A549 (cell line): Measurements from ENCODE around the gene CLSTN2. TPM values are rescaled to one million over a fixed set of nuclear protein-coding genes. Genes with fewer than 3 reads are reported as not detected.

Experiments used
- ATAC-seq, 2 experiments: fragments of 200-7000 bp in 1 of 2; fragments of >200 bp in 1 of 2; cut with Nextera tagmentation in 1 of 2; cut with Tn5 transposase in 1 of 2; 3 replicates each; pipeline versions ENCODE4 v1.8.0 to v1.9.1; 2018 to 2020; ENCODE audit warnings: mild to moderate bottlenecking in 1 of 2, moderate library complexity in 1 of 2
- CTCF ChIA-PET: fragments of 300-600 bp; sonication (Branson Sonifier 250); formaldehyde crosslinking; extraction: SDS; loops from one replicate; lab custom pipeline; 2021; ENCODE audit warnings: antibody characterized with exemption, inconsistent platforms; lab: Yijun Ruan, JAX
- POLR2A ChIA-PET: fragments of 350-600 bp; formaldehyde crosslinking; extraction: SDS; loops from one replicate; lab custom pipeline; 2021; ENCODE audit warnings: antibody characterized with exemption, inconsistent platforms; lab: Yijun Ruan, JAX
- DNase-seq, 2 experiments: peaks; one replicate each; pipeline versions ENCODE4 v3.0.0 to v3.0.0-alpha.2; 2011 to 2016; ENCODE audit warnings: low read depth in 1 of 2, low spot score in 1 of 2
- FAIRE-seq: peaks from 2 replicates; lab custom pipeline; 2011; peaks lifted over from hg19 to GRCh38; lab: Jason Lieb, UNC
- H3K27ac ChIP-seq, 2 experiments: fragments of >200 bp; sonication (Bioruptor Twin); formaldehyde crosslinking; 3 replicates each; pipeline ENCODE4 v1.5.1; 2016 to 2017
- H3K4me1 ChIP-seq: fragments of >200 bp; sonication (Bioruptor Twin); formaldehyde crosslinking; 3 replicates; pipeline ENCODE4 v1.6.1; 2016
- H3K4me2 ChIP-seq: fragments of >200 bp; sonication (Bioruptor Twin); formaldehyde crosslinking; 3 replicates; pipeline ENCODE4 v1.6.1; 2016
- H3K4me3 ChIP-seq: fragments of >200 bp; sonication (Bioruptor Twin); formaldehyde crosslinking; 3 replicates; pipeline ENCODE4 v1.5.1; 2016
- H3K9me3 ChIP-seq: fragments of >200 bp; sonication (Bioruptor Twin); formaldehyde crosslinking; 3 replicates; pipeline ENCODE4 v1.6.1; 2016
- BHLHE40 ChIP-seq: IDR thresholded peaks from 2 replicates; pipeline ENCODE4 v1.6.1; 2012; ENCODE audit warnings: low read depth, low read length, inconsistent platforms
- CBX8 ChIP-seq: fragments of 200-600 bp; sonication (generic); IDR thresholded peaks from 2 replicates; pipeline ENCODE4 v1.6.1; 2016
- CEBPB ChIP-seq, 2 experiments: fragments of >200 bp in 1 of 2; sonication (Bioruptor Twin) in 1 of 2; formaldehyde crosslinking in 1 of 2; IDR thresholded peaks; 2 replicates each; pipeline ENCODE4 v1.6.1; 2012 to 2016
- E2F6 ChIP-seq: IDR thresholded peaks from 2 replicates; pipeline ENCODE4 v1.6.1; 2012; ENCODE audit warnings: low read depth, borderline replicate concordance
- EHF ChIP-seq: fragments of 250-450 bp; sonication (Bioruptor Pico); IDR thresholded peaks from 2 replicates; pipeline ENCODE4 v1.5.0; 2020; ENCODE audit warnings: mild to moderate bottlenecking
- EHMT2 ChIP-seq: fragments of 200-600 bp; sonication (generic); IDR thresholded peaks from 2 replicates; pipeline ENCODE4 v1.6.1; 2016; ENCODE audit warnings: antibody characterized with exemption, low read depth, mild to moderate bottlenecking, moderate library complexity
- ESRRA ChIP-seq: fragments of 150-350 bp; IDR thresholded peaks from 2 replicates; pipeline ENCODE4 v1.6.1; 2014; ENCODE audit warnings: mild to moderate bottlenecking, low read length, borderline replicate concordance
- GATA3 ChIP-seq: IDR thresholded peaks from 2 replicates; pipeline ENCODE4 v1.6.1; 2012; ENCODE audit warnings: borderline replicate concordance
- HDAC2 ChIP-seq: fragments of 200-600 bp; sonication (generic); IDR thresholded peaks from 2 replicates; pipeline ENCODE4 v1.6.1; 2016
- HOXB5 ChIP-seq: fragments of 250-450 bp; sonication (Bioruptor Pico); IDR thresholded peaks from 2 replicates; pipeline ENCODE4 v1.5.0; 2020; ENCODE audit warnings: mild to moderate bottlenecking, moderate library complexity
- JUN ChIP-seq, 2 experiments: fragments of >200 bp; sonication (Bioruptor Twin); formaldehyde crosslinking; IDR thresholded peaks; 2 replicates in 1 of 2; 3 replicates in 1 of 2; pipeline ENCODE4 v1.6.1; 2016 to 2017
- JUNB ChIP-seq: fragments of >200 bp; sonication (Bioruptor Twin); formaldehyde crosslinking; IDR thresholded peaks from 2 replicates; pipeline ENCODE4 v1.6.1; 2016
- KDM1A ChIP-seq: fragments of 200-600 bp; sonication (generic); IDR thresholded peaks from 2 replicates; pipeline ENCODE4 v1.6.1; 2016; ENCODE audit warnings: low read depth, mild to moderate bottlenecking
- MAZ ChIP-seq: fragments of 150-350 bp; IDR thresholded peaks from 2 replicates; pipeline ENCODE4 v1.6.1; 2014; ENCODE audit warnings: antibody characterized with exemption, low read depth, low read length, borderline replicate concordance
- MYC ChIP-seq: IDR thresholded peaks from 2 replicates; pipeline ENCODE4 v1.6.1; 2012; ENCODE audit warnings: mild to moderate bottlenecking, inconsistent platforms, low read length, improper control_type of control experiment, borderline replicate concordance
- POLR2A ChIP-seq: IDR thresholded peaks from 2 replicates; pipeline ENCODE4 v1.6.1; 2012; ENCODE audit warnings: mild to moderate bottlenecking, low read length
- RARB ChIP-seq: fragments of 250-450 bp; sonication (Bioruptor Pico); IDR thresholded peaks from 2 replicates; pipeline ENCODE4 v1.8.0; 2021; ENCODE audit warnings: mild to moderate bottlenecking, moderate library complexity
- RFX5 ChIP-seq: fragments of 450-650 bp; IDR thresholded peaks from 2 replicates; pipeline ENCODE4 v1.7.1; 2014; ENCODE audit warnings: antibody characterized with exemption, mild to moderate bottlenecking, moderate library complexity
- RNF2 ChIP-seq: fragments of 200-600 bp; sonication (generic); IDR thresholded peaks from 2 replicates; pipeline ENCODE4 v1.6.1; 2016; ENCODE audit warnings: low read depth, mild to moderate bottlenecking, antibody characterized with exemption, moderate library complexity, borderline replicate concordance
- SMC3 ChIP-seq: fragments of >200 bp; sonication (Bioruptor Twin); formaldehyde crosslinking; IDR thresholded peaks from 3 replicates; pipeline ENCODE4 v1.6.1; 2018; ENCODE audit warnings: inconsistent platforms
- SREBF2 ChIP-seq: fragments of 450-650 bp; IDR thresholded peaks from 2 replicates; pipeline ENCODE4 v1.6.1; 2014; ENCODE audit warnings: mild to moderate bottlenecking, moderate library complexity
- TP53 ChIP-seq: fragments of 250-450 bp; sonication (Bioruptor Pico); IDR thresholded peaks from 2 replicates; pipeline ENCODE4 v1.5.0; 2021; ENCODE audit warnings: mild to moderate bottlenecking, moderate library complexity
- ZC3H11A ChIP-seq: fragments of 450-650 bp; IDR thresholded peaks from 2 replicates; pipeline ENCODE4 v1.6.1; 2014; ENCODE audit warnings: antibody characterized with exemption, mild to moderate bottlenecking
- ZNF302 ChIP-seq: fragments of 250-450 bp; sonication (Bioruptor Pico); IDR thresholded peaks from 2 replicates; pipeline ENCODE4 v1.9.0; 2021; ENCODE audit warnings: inconsistent platforms, mild to moderate bottlenecking, moderate library complexity
- WGBS: methylation state at CpG from one replicate; pipeline ENCODE4 v1.1.6; 2017; ENCODE audit errors: missing lambda C conversion rate; 5-methylcytosine and 5-hydroxymethylcytosine counted together
- polyA plus RNA-seq, 4 experiments: library from polyadenylated mRNA; depleted of rRNA in 3 of 4; stranded (reverse); fragments of >200 nt; fragmentation: RNase III in 1 of 4; extraction: RNeasy Plus Mini Kit Qiagen cat#74134 plus additional on column Dnase treatment in 1 of 4; gene quantifications; 2 replicates in 3 of 4; 3 replicates in 1 of 4; pipeline ENCODE4 v1.2.3, GENCODE V29; 2011 to 2017
- TF ChIP-seq, protein P1 (sequence below): IDR thresholded peaks from 2 replicates; pipeline ENCODE4 v1.6.1; 2012
- TF ChIP-seq, protein P2 (sequence below): fragments of 150-350 bp; IDR thresholded peaks from 2 replicates; pipeline ENCODE4 v1.6.1; 2014; ENCODE audit warnings: low read depth, mild to moderate bottlenecking, low read length

The CLSTN2 gene
- polyA plus RNA-seq, 2 of the 4 experiments (the other 2 are of a cell fraction): 0.03 to 0.04 TPM

GRCh38 chr3:139916271-139916670 lies 18.7 kb upstream of the CLSTN2 start (continued):
- no peak for TF ChIP-seq JUNB

DNA sequence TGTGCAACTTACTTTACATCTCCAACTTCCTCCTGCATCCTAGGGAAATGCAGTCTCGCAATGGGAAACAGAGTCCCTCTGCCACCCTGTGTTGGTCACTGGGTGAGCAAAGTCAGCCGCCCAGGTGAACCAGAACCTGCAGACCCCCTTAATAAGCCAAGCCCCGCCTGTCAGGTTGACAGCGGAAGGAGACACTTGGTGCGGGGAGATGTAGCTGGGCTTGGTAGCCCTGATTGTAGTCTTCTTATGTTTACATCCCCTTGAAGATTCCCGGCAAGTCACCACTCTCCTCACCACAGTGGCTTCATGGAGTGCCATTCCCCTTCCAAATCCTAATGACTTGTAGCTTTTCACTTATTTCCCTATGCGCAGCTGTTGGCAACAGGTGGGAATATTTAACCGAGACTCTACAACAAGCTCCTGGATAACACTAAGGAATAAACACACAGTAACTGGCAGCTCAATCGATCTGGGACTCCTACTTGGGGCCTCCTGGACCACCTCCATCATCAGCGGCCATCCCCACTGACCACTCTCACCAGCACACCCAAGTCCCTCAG lies 17.7 kb upstream of the CLSTN2 start:
- ATAC-seq: no peak

GRCh38 chr3:139928708-139929505 lies 6.1 kb upstream of the CLSTN2 start:
- Histone ChIP-seq H3K27ac (no peak overlapping the region), H3K4me1 (no peaks in the 10 kb centered on the region), H3K9me3 (no peaks in the 10 kb centered on the region), H3K4me3 (no peak overlapping the region), H3K4me2 (no peak overlapping the region)
- no peak for DNase-seq
- ChIA-PET POLR2A (no interaction called here), CTCF (no interaction called here)
- no peak for ATAC-seq
- no peak for FAIRE-seq
- 0% methylated on average over 3 of the region's 4 CpGs for WGBS
- no peak for TF ChIP-seq E2F6
- no peak for TF ChIP-seq HOXB5 (CRISPR knock-in tag)
- TF ChIP-seq EHMT2: no peak
- TF ChIP-seq, protein P1, sequence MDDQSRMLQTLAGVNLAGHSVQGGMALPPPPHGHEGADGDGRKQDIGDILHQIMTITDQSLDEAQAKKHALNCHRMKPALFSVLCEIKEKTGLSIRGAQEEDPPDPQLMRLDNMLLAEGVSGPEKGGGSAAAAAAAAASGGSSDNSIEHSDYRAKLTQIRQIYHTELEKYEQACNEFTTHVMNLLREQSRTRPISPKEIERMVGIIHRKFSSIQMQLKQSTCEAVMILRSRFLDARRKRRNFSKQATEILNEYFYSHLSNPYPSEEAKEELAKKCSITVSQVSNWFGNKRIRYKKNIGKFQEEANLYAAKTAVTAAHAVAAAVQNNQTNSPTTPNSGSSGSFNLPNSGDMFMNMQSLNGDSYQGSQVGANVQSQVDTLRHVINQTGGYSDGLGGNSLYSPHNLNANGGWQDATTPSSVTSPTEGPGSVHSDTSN: no peak
- no peak for TF ChIP-seq EHF (CRISPR knock-in tag)

More for the DNA sequence above, 17.7 kb upstream of the CLSTN2 start:
- no peak overlapping the region for H3K27ac ChIP-seq
- no peak overlapping the region for H3K4me2 ChIP-seq
- no peak for DNase-seq
- CTCF ChIA-PET: interaction anchor here (0.9 kb wide), 1 partner anchor 18 kb away, joined by 3 read pairs; the partner anchor contains the start of gene CLSTN2
- no peak for TF ChIP-seq RARB
- no peak for TF ChIP-seq POLR2A
- no peak for TF ChIP-seq HDAC2
- TF ChIP-seq ZC3H11A: no peak
- TF ChIP-seq CBX8: no peak
- no peak for TF ChIP-seq KDM1A
- TF ChIP-seq JUN (IDR thresholded peaks at IDR 0.05): no peak
- no peak for TF ChIP-seq RFX5
- no peak for TF ChIP-seq ZNF302 (CRISPR knock-in tag)
- TF ChIP-seq CEBPB (IDR thresholded peaks at IDR 0.05): no peak
- TF ChIP-seq ESRRA: no peak
- no peaks in the 10 kb centered on the region for H3K9me3 ChIP-seq
- no peak overlapping the region for H3K4me3 ChIP-seq
- H3K4me1 ChIP-seq: no peaks in the 10 kb centered on the region
- FAIRE-seq: no peak
- WGBS: 46% methylated on average over 7 of the region's 10 CpGs
- POLR2A ChIA-PET: no interaction called here

GRCh38 chr3:139930211-139930610 lies 4.8 kb upstream of the CLSTN2 start:
- FAIRE-seq: no peak

More at GRCh38 chr3:139930211-139930610, 4.8 kb upstream of the CLSTN2 start:
- CTCF ChIA-PET: no interaction called here
- Histone ChIP-seq H3K4me1 (0 out of 3 replicates have a peak, but pooled peaks cover 4% of the 10 kb centered on the region), H3K4me2 (no peak overlapping the region), H3K4me3 (no peak overlapping the region), H3K9me3 (no peaks in the 10 kb centered on the region), H3K27ac (no peak overlapping the region)
- ATAC-seq: no peak
- WGBS: 8% methylated on average over 1 of the region's 1 CpG
- no peak for TF ChIP-seq SMC3
- TF ChIP-seq RNF2: no peak
- TF ChIP-seq BHLHE40: no peak
- TF ChIP-seq MYC: no peak
- TF ChIP-seq HOXB5 (CRISPR knock-in tag): no peak
- no peak for TF ChIP-seq CEBPB (IDR thresholded peaks at IDR 0.05)
- TF ChIP-seq, protein P2, sequence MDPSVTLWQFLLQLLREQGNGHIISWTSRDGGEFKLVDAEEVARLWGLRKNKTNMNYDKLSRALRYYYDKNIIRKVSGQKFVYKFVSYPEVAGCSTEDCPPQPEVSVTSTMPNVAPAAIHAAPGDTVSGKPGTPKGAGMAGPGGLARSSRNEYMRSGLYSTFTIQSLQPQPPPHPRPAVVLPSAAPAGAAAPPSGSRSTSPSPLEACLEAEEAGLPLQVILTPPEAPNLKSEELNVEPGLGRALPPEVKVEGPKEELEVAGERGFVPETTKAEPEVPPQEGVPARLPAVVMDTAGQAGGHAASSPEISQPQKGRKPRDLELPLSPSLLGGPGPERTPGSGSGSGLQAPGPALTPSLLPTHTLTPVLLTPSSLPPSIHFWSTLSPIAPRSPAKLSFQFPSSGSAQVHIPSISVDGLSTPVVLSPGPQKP: no peak
- TF ChIP-seq TP53 (CRISPR knock-in tag): no peak
- no peak for TF ChIP-seq CBX8
- TF ChIP-seq KDM1A: no peak
- TF ChIP-seq JUN (IDR thresholded peaks at IDR 0.05): no peak
- no peak for TF ChIP-seq GATA3
- TF ChIP-seq SREBF2: no peak
- no peak for TF ChIP-seq MAZ
- POLR2A ChIA-PET: no interaction called here
- no peak for DNase-seq
